H1 (cell line): ENCODE results near the gene YPEL2. TPM values are rescaled to one million over a fixed set of nuclear protein-coding genes. Genes with fewer than 3 reads are reported as not detected.

Experiments
- CTCF ChIA-PET: fragments of 300-600 bp; sonication (Branson Sonifier 250); formaldehyde crosslinking; loops from one replicate; lab custom pipeline; 2021; ENCODE audit not compliant: partially characterized antibody; lab: Charles Lee
- POLR2A ChIA-PET: fragments of 300-600 bp; sonication (Branson Sonifier 250); formaldehyde crosslinking; loops from one replicate; lab custom pipeline; 2021; ENCODE audit warnings: inconsistent platforms; ENCODE audit not compliant: partially characterized antibody; lab: Charles Lee
- DNase-seq, 2 experiments: peaks; one replicate each; pipeline versions ENCODE4 v3.0.0 to v3.0.0-alpha.2; 2010 to 2022; ENCODE audit warnings: low spot score in 2 of 2, low read depth in 1 of 2, mixed read lengths in 1 of 2
- FAIRE-seq: peaks from 2 replicates; lab custom pipeline; 2011; peaks lifted over from hg19 to GRCh38; lab: Jason Lieb, UNC
- H2AFZ ChIP-seq: 2 replicates; pipeline ENCODE4 v1.8.1; 2012; ENCODE audit warnings: low read length, inconsistent platforms
- H2AK5ac ChIP-seq: 2 replicates; pipeline ENCODE4 v1.6.1; 2013; ENCODE audit warnings: low read depth, low read length
- H2BK120ac ChIP-seq: replicated peaks from 2 replicates; pipeline ENCODE3; 2013; ENCODE audit warnings: low read depth, low read length, inconsistent platforms
- H2BK12ac ChIP-seq: 2 replicates; pipeline ENCODE4 v1.6.1; 2013; ENCODE audit warnings: low read depth, low read length
- H2BK15ac ChIP-seq: 2 replicates; pipeline ENCODE4 v1.6.1; 2013; ENCODE audit warnings: low read length
- H2BK20ac ChIP-seq: 2 replicates; pipeline ENCODE4 v1.6.1; 2013; ENCODE audit warnings: low read length
- H2BK5ac ChIP-seq: 2 replicates; pipeline ENCODE4 v1.6.1; 2013; ENCODE audit warnings: low read depth, low read length
- H3K14ac ChIP-seq: 2 replicates; pipeline ENCODE4 v1.6.1; 2013; ENCODE audit warnings: inconsistent platforms; ENCODE audit not compliant: insufficient read length
- H3K18ac ChIP-seq: 2 replicates; pipeline ENCODE4 v1.6.1; 2013; ENCODE audit warnings: low read length; ENCODE audit errors: extremely low read depth
- H3K23ac ChIP-seq: 2 replicates; pipeline ENCODE4 v1.6.1; 2013; ENCODE audit warnings: inconsistent platforms; ENCODE audit not compliant: insufficient read length
- H3K23me2 ChIP-seq: 2 replicates; pipeline ENCODE4 v1.6.1; 2013; ENCODE audit warnings: low read depth, low read length
- H3K27ac ChIP-seq: 2 replicates; pipeline ENCODE4 v1.6.1; 2011; ENCODE audit warnings: low read depth, low read length, inconsistent platforms
- H3K27me3 ChIP-seq, 4 experiments: replicated peaks in 1 of 4; 1 replicate in 1 of 4; 2 replicates in 3 of 4; pipeline versions ENCODE4 v1.6.1 to v1.8.1; 2011 to 2013; ENCODE audit warnings: low read length in 3 of 4, mild to moderate bottlenecking in 3 of 4, inconsistent platforms in 2 of 4, mixed read lengths in 2 of 4, moderate library complexity in 1 of 4; ENCODE audit not compliant: control insufficient read depth in 3 of 4, insufficient read depth in 3 of 4; ENCODE audit errors: extremely low read depth in 1 of 4
- H3K36me3 ChIP-seq, 4 experiments: 2 replicates each; pipeline versions ENCODE4 v1.6.1 to v1.8.1; 2011 to 2013; ENCODE audit warnings: mild to moderate bottlenecking in 4 of 4, low read length in 3 of 4, moderate library complexity in 2 of 4, control low read depth in 1 of 4, inconsistent platforms in 1 of 4; ENCODE audit not compliant: insufficient read depth in 4 of 4, control insufficient read depth in 2 of 4
- H3K4ac ChIP-seq: replicated peaks from 2 replicates; pipeline ENCODE3; 2013; ENCODE audit warnings: low read length, low read depth, mixed read lengths, inconsistent platforms; ENCODE audit not compliant: insufficient read length
- H3K4me1 ChIP-seq, 4 experiments: replicated peaks in 1 of 4; 1 replicate in 1 of 4; 2 replicates in 3 of 4; pipeline versions ENCODE4 v1.6.1 to v1.8.1; 2011 to 2013; ENCODE audit warnings: low read length in 3 of 4, inconsistent platforms in 2 of 4, mixed read lengths in 1 of 4; ENCODE audit not compliant: insufficient read depth in 4 of 4, control insufficient read depth in 3 of 4
- H3K4me2 ChIP-seq, 2 experiments: 2 replicates each; pipeline versions ENCODE4 v1.6.1 to v1.8.1; 2011 to 2013; ENCODE audit warnings: low read depth in 2 of 2, low read length in 2 of 2, control low read depth in 1 of 2, inconsistent platforms in 1 of 2, mild to moderate bottlenecking in 1 of 2; ENCODE audit not compliant: insufficient read depth in 1 of 2
- H3K4me3 ChIP-seq, 4 experiments: fragments of 200-600, 300-600 bp in 1 of 4; sonication (generic), shearing (Covaris generic), sonication (Bioruptor Twin) in 1 of 4; 2 replicates each; pipeline versions ENCODE4 v1.5.1 to v1.8.1; 2011 to 2016; ENCODE audit warnings: low read length in 4 of 4, low read depth in 3 of 4, control low read depth in 2 of 4, inconsistent platforms in 2 of 4, mild to moderate bottlenecking in 2 of 4, mixed read lengths in 1 of 4, moderate library complexity in 1 of 4; ENCODE audit not compliant: insufficient read depth in 2 of 4; ENCODE audit errors: extremely low read depth in 1 of 4
- H3K56ac ChIP-seq: replicated peaks from 2 replicates; pipeline ENCODE3; 2013; ENCODE audit warnings: low read depth, mild to moderate bottlenecking, mixed read lengths, low read length, inconsistent platforms; ENCODE audit not compliant: insufficient read length
- H3K79me1 ChIP-seq: 2 replicates; pipeline ENCODE4 v1.6.1; 2013; ENCODE audit warnings: low read depth, low read length, control low read depth
- H3K79me2 ChIP-seq, 2 experiments: 2 replicates each; pipeline versions ENCODE4 v1.6.1 to v1.8.1; 2012 to 2013; ENCODE audit warnings: low read length in 2 of 2, mild to moderate bottlenecking in 2 of 2, inconsistent platforms in 1 of 2; ENCODE audit not compliant: insufficient read depth in 2 of 2, control insufficient read depth in 1 of 2
- H3K9ac ChIP-seq, 4 experiments: replicated peaks in 1 of 4; 1 replicate in 1 of 4; 2 replicates in 3 of 4; pipeline versions ENCODE4 v1.6.1 to v1.8.1; 2011 to 2013; ENCODE audit warnings: low read depth in 3 of 4, low read length in 3 of 4, control low read depth in 2 of 4, mild to moderate bottlenecking in 2 of 4, moderate library complexity in 2 of 4, inconsistent platforms in 1 of 4; ENCODE audit errors: extremely low read depth in 1 of 4
- H3K9me3 ChIP-seq, 2 experiments: 2 replicates each; pipeline versions ENCODE4 v1.6.1 to v1.8.1; 2012 to 2013; ENCODE audit warnings: mild to moderate bottlenecking in 2 of 2, moderate library complexity in 2 of 2, control low read depth in 1 of 2, inconsistent platforms in 1 of 2, low read depth in 1 of 2, low read length in 1 of 2, mixed read lengths in 1 of 2; ENCODE audit not compliant: insufficient read depth in 2 of 2
- H4K20me1 ChIP-seq, 2 experiments: replicated peaks in 1 of 2; 2 replicates each; pipeline versions ENCODE3 to v1.8.1; 2011 to 2013; ENCODE audit warnings: inconsistent platforms in 2 of 2, low read length in 2 of 2, mild to moderate bottlenecking in 1 of 2; ENCODE audit not compliant: insufficient read depth in 2 of 2, control insufficient read depth in 1 of 2
- H4K5ac ChIP-seq: 2 replicates; pipeline ENCODE4 v1.6.1; 2013; ENCODE audit warnings: low read length, low read depth, mixed read lengths, inconsistent platforms; ENCODE audit not compliant: insufficient read length
- H4K8ac ChIP-seq: 2 replicates; pipeline ENCODE4 v1.8.0; 2013; ENCODE audit warnings: mild to moderate bottlenecking, moderate library complexity, low read length, inconsistent platforms; ENCODE audit not compliant: insufficient read depth; ENCODE audit errors: extremely low read depth
- H4K91ac ChIP-seq: replicated peaks from 2 replicates; pipeline ENCODE3; 2013; ENCODE audit warnings: low read length, mixed read lengths, inconsistent platforms; ENCODE audit not compliant: insufficient read length
- SP2 ChIP-seq: IDR thresholded peaks from 2 replicates; pipeline ENCODE4 v1.6.1; 2012; ENCODE audit warnings: mild to moderate bottlenecking, low read length, inconsistent platforms
- WGBS, 2 experiments: shearing (Covaris generic) in 1 of 2; methylation state at CpG; one replicate each; pipeline versions ENCODE4 v1.1.6 to v1.1.7; 2013 to 2015; ENCODE audit warnings: low lambda C conversion rate in 2 of 2, mixed read lengths in 2 of 2, inconsistent platforms in 1 of 2, low coverage in 1 of 2, missing lambda C conversion rate in 1 of 2; ENCODE audit not compliant: insufficient replicate concordance in 2 of 2, insufficient coverage in 1 of 2, insufficient read length in 1 of 2; ENCODE audit errors: extremely low coverage in 1 of 2, missing lambda C conversion rate in 1 of 2; 5-methylcytosine and 5-hydroxymethylcytosine counted together
- polyA plus RNA-seq, 7 experiments: library from polyadenylated mRNA; depleted of rRNA in 3 of 7; stranded (reverse) in 5 of 7; unstranded in 2 of 7; fragments of >200 nt in 5 of 7; fragments of 200-250 nt in 2 of 7; gene quantifications; 1 replicate in 5 of 7; 2 replicates in 1 of 7; 4 replicates in 1 of 7; pipeline versions ENCODE4 v1.2.1 to v1.2.3, GENCODE V29; 2011 to 2013; ENCODE audit warnings: missing spikeins in 2 of 7, mixed read lengths in 2 of 7
- total RNA-seq: library from RNA; stranded (reverse); fragmentation: NEBNext Ultra II Directional; extraction: Animal tissue kit (Norgen Biotek cat#: 25700); gene quantifications from 2 replicates; pipeline ENCODE4 v1.2.1, GENCODE V29; 2021

Gene YPEL2
- total and polyA plus RNA-seq, 2 of the 8 experiments (the other 6 are each of a cell fraction or from before 2014, with no cell fraction given) = 1.6 to 3.5 TPM

DNA sequence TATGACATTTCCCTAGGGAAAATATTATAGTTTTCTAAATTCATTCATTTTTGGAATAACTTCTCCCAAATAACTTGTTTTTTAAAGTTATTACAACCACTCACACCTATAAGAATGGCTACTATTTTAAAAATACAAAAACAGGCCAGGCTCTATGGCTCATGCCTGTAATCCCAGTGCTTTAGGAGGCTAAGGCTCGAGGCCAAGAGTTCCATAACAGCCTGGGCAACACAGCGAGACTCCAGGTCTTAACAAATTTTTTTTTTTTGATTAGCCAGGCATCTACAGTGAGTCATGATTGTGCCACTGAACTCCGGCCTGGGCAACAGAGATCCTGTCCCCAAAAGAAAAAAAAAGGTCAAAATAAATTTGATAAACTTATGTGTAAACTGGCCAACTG lies 43.6 kb upstream of the YPEL2 start:
- Histone ChIP-seq H2BK20ac (no peak overlapping the region), H3K79me2 (no peaks in the 10 kb centered on the region), H3K4ac (no peak overlapping the region), H3K18ac (no peak overlapping the region), H3K9me3 (no peaks in the 10 kb centered on the region), H4K8ac (no peak overlapping the region), H2BK15ac (no peak overlapping the region), H3K4me2 (no peak overlapping the region), H3K4me3 (no peak overlapping the region), H4K5ac (no peak overlapping the region), H3K23me2 (no peaks in the 10 kb centered on the region), H2BK5ac (no peak overlapping the region), H2AK5ac (no peak overlapping the region), H2BK120ac (no peak overlapping the region), H2AFZ (no peak overlapping the region), H3K27me3 (no peaks in the 10 kb centered on the region), H3K9ac (no peak overlapping the region), H4K20me1 (no peaks in the 10 kb centered on the region), H3K4me1 (peaks cover 0 to 6% (median 2%) of the 10 kb centered on the region in 4 experiments; a peak in 4 of 7 replicates), H3K79me1 (no peaks in the 10 kb centered on the region), H3K56ac (no peak overlapping the region), H2BK12ac (no peak overlapping the region), H4K91ac (no peak overlapping the region), H3K27ac (no peak overlapping the region), H3K23ac (no peak overlapping the region), H3K36me3 (no peaks in the 10 kb centered on the region), H3K14ac (no peak overlapping the region)
- FAIRE-seq = no peak
- ChIA-PET POLR2A (no interaction called here), CTCF (no interaction called here)
- TF ChIP-seq SP2 = no peak
- DNase-seq = no peak
- 92% methylated on average over 3 of the region's 3 CpGs; no CpG with 5 or more reads in 1 of the 2 experiments for WGBS, 2 experiments
